Measurements from ENCODE around the gene SRP68. TPM values are rescaled to one million over a fixed set of nuclear protein-coding genes. Genes with fewer than 3 reads are reported as not detected.

The SRP68 gene
- 10 to 100 TPM; 21.2 to 70.9 (median 36.4) TPM for total RNA-seq

- ATAC-seq (replicated peaks in 6 of 8), result peak; percentile 96 to 99 (median 99)
- Histone ChIP-seq H3K27ac (peak within 1 kb of the TSS; percentile 66 to 85), H3K4me3 (peak within 1 kb of the TSS; percentile 67 to 90 (median 74)), H3K4me1 (replicated peaks in 1 of 2) (peaks cover 24% of the 10 kb centered on the region in 2 donors)
- WGBS, 10 experiments, result 0 to 4% (median 0%) methylated on average over 1 to 24 of the region's 57 CpGs; no CpG with 5 or more reads in 5 of the 10 experiments
- in situ Hi-C loops (cut with MboI; ENCODE audit: low pct_unique_long_range_greater_than_20kb in 2 of 9, low sequenced_read_pairs in 9 of 9, unreplicated experiment in 9 of 9), result no loop called here
Measured at GRCh38 chr17:76072148-76072858, at the start of gene SRP68. Gene SRP68 (minus strand): TSS chr17:76072517. CDS start chr17:76072491, 26 bp downstream.

- peak in 7 of 8 experiments; percentile 4 to 24 (median 12) for ATAC-seq (replicated peaks in 6 of 8)
- 85% methylated on average over 4 of the region's 42 CpGs; no CpG with 5 or more reads in 9 of the 10 experiments for WGBS, 10 experiments
- in situ Hi-C loops (cut with MboI; ENCODE audit: low pct_unique_long_range_greater_than_20kb in 2 of 9, low sequenced_read_pairs in 9 of 9, unreplicated experiment in 9 of 9), result loop anchor here in 7 of 9 experiments (25.0 kb wide), 1 partner anchor 165 kb away; no protein-coding TSS in a partner anchor
- H3K4me1 ChIP-seq (replicated peaks in 1 of 2), result peaks cover 0 to 12% of the 10 kb centered on the region in 2 donors
- no peak overlapping the region for H3K4me3 ChIP-seq
- no peak overlapping the region for H3K27ac ChIP-seq
Measured at GRCh38 chr17:76121932-76122430, 49.7 kb upstream of the SRP68 start.

DNA sequence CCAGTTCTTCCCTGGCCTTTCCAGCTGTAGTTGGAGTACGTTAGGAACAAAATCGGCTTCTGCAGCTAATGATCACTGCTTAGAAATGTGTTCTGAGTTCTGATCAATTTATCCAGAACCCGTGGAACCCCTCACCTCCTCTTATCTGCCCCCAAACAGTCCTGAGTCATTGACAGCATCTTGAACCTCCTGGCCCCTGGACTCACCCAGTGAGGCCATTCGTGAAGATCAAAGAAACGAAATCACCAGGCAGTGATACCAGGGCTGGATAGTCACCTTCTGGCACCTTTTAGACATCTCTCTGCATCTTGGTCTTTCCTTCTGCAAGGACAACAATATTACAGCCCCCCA, 48.3 kb upstream of the SRP68 start:
- H3K27ac ChIP-seq, result no peak overlapping the region
- in situ Hi-C loops (cut with MboI; ENCODE audit: low pct_unique_long_range_greater_than_20kb in 2 of 9, low sequenced_read_pairs in 9 of 9, unreplicated experiment in 9 of 9), result loop anchor here in 7 of 9 experiments (25.0 kb wide), 1 partner anchor 167 kb away; no protein-coding TSS in a partner anchor
- WGBS, 10 experiments, result 40 to 100% (median 83%) methylated on average over 1 to 5 of the region's 5 CpGs; no CpG with 5 or more reads in 4 of the 10 experiments
- no peak overlapping the region for H3K4me3 ChIP-seq
- ATAC-seq (replicated peaks in 6 of 8), result no peak
- peaks cover 0 to 12% of the 10 kb centered on the region in 2 donors for H3K4me1 ChIP-seq (replicated peaks in 1 of 2)

- no peak for ATAC-seq (replicated peaks in 6 of 8)
- H3K27ac ChIP-seq, result no peak overlapping the region
- H3K4me1 ChIP-seq (replicated peaks in 1 of 2), result peaks cover 0 to 12% of the 10 kb centered on the region in 2 donors
- H3K4me3 ChIP-seq, result no peak overlapping the region
- 40 to 100% (median 66%) methylated on average over 1 to 11 of the region's 19 CpGs; no CpG with 5 or more reads in 3 of the 10 experiments for WGBS, 10 experiments
- in situ Hi-C loops (cut with MboI; ENCODE audit: low pct_unique_long_range_greater_than_20kb in 2 of 9, low sequenced_read_pairs in 9 of 9, unreplicated experiment in 9 of 9), result loop anchor here in 7 of 9 experiments (25.0 kb wide), 1 partner anchor 168 kb away; no protein-coding TSS in a partner anchor
Measured at GRCh38 chr17:76119409-76120371, 47.4 kb upstream of the SRP68 start.

DNA sequence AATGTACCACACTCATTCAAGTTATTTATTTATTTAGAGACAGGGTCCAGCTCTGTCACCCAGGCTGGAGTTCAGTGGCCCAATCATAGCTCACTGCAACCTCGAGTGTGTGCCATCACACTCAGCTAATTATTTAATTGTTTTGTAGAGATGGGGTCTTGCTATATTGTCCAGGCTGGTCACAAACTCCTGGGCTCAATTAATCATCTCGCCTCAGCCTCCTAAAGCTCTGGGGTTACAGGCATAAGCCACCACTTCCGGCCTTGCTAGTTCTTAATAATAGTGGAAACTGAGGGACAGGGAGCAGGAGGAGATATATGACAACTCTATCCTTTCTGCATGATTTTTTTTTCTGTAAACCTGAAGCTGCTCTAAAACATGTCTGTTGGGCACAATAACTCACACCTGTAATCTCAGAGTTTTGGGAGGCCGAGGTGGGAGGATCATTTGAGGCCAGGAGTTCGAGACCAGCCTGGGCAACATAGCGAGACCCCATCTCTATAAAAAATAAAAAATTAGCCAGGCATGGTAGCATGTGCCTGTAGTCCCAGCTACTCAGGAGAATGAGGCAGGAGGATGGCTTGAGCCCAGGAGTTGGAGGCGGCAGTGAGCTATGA, 42.9 kb upstream of the SRP68 start:
- H3K4me1 ChIP-seq (replicated peaks in 1 of 2), result no peaks in the 10 kb centered on the region
- no peak for ATAC-seq (replicated peaks in 6 of 8)
- in situ Hi-C loops (cut with MboI; ENCODE audit: low pct_unique_long_range_greater_than_20kb in 2 of 9, low sequenced_read_pairs in 9 of 9, unreplicated experiment in 9 of 9), result loop anchor here in 7 of 9 experiments (25.0 kb wide), 1 partner anchor 172 kb away; no protein-coding TSS in a partner anchor
- 47 to 93% (median 81%) methylated on average over 2 to 6 of the region's 7 CpGs; no CpG with 5 or more reads in 2 of the 10 experiments for WGBS, 10 experiments
- H3K27ac ChIP-seq, result no peak overlapping the region
- H3K4me3 ChIP-seq, result no peak overlapping the region

- Histone ChIP-seq H3K4me1 (replicated peaks in 1 of 2) (no peaks in the 10 kb centered on the region), H3K27ac (no peak overlapping the region), H3K4me3 (no peak overlapping the region)
- no peak for ATAC-seq (replicated peaks in 6 of 8)
- 16 to 100% (median 75%) methylated on average over 1 to 2 of the region's 2 CpGs; no CpG with 5 or more reads in 2 of the 10 experiments for WGBS, 10 experiments
- in situ Hi-C loops (cut with MboI; ENCODE audit: low pct_unique_long_range_greater_than_20kb in 2 of 9, low sequenced_read_pairs in 9 of 9, unreplicated experiment in 9 of 9), result loop anchor here in 7 of 9 experiments (25.0 kb wide), 1 partner anchor 175 kb away; no protein-coding TSS in a partner anchor
Measured at GRCh38 chr17:76111956-76112355, 39.6 kb upstream of the SRP68 start.

- no peak for ATAC-seq (replicated peaks in 6 of 8)
- H3K4me1 ChIP-seq (replicated peaks in 1 of 2), result peaks cover 7 to 9% of the 10 kb centered on the region in 2 donors
- in situ Hi-C loops (cut with MboI; ENCODE audit: low pct_unique_long_range_greater_than_20kb in 2 of 9, low sequenced_read_pairs in 9 of 9, unreplicated experiment in 9 of 9), result loop anchor here in 7 of 9 experiments (25.0 kb wide), 1 partner anchor 180 kb away; no protein-coding TSS in a partner anchor
- no peak overlapping the region for H3K27ac ChIP-seq
- WGBS, 10 experiments, result 58 to 100% (median 86%) methylated on average over 2 to 6 of the region's 6 CpGs; no CpG with 5 or more reads in 2 of the 10 experiments
- H3K4me3 ChIP-seq, result no peak overlapping the region
Measured at GRCh38 chr17:76107509-76107908, 35.2 kb upstream of the SRP68 start.

DNA sequence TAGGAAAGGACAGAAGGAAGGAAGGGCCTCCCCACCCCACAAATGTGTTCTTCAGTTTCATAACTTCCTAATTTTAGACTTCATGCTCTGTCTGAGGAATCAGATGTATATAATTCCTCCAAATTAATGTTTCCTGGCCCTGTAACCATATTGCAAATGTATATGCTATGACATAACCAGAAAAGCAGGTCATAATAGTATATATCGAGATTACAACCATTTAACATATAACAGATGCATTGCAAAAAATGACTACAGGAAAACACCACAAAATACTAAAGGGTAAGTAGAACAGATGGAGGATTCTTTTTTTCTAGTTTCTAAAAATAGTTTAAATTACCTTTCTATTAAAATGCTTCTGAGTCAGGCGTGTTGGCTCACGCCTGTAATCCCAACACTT, 34.4 kb upstream of the SRP68 start:
- in situ Hi-C loops (cut with MboI; ENCODE audit: low pct_unique_long_range_greater_than_20kb in 2 of 9, low sequenced_read_pairs in 9 of 9, unreplicated experiment in 9 of 9), result loop anchor here in 7 of 9 experiments (25.0 kb wide), 1 partner anchor 181 kb away; no protein-coding TSS in a partner anchor
- Histone ChIP-seq H3K27ac (no peak overlapping the region), H3K4me1 (replicated peaks in 1 of 2) (peaks cover 10 to 12% of the 10 kb centered on the region in 2 donors), H3K4me3 (no peak overlapping the region)
- WGBS, 10 experiments, result 43 to 89% (median 70%) methylated on average over 1 to 3 of the region's 3 CpGs; no CpG with 5 or more reads in 4 of the 10 experiments
- ATAC-seq (replicated peaks in 6 of 8), result no peak

DNA sequence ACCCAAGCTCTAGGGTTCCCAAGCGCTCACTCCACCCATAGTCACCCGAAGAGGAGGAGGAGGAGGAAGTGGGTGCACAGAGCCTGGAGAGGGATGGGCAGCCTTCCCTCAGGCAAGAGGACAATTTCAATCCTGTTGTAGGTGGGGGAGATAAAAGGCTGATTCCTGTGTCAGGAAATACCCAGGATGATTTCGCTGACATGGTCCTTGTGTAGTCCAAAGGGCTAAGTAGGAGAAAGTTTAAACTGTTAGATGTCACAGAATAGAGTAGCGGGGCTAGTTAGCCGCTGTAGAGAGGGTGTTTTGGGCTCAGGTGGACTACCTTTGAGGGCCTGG, 32.5 kb upstream of the SRP68 start:
- no peak for ATAC-seq (replicated peaks in 6 of 8)
- Histone ChIP-seq H3K4me1 (replicated peaks in 1 of 2) (peaks cover 10 to 12% of the 10 kb centered on the region in 2 donors), H3K4me3 (no peak overlapping the region), H3K27ac (no peak overlapping the region)
- WGBS, 10 experiments, result 60 to 100% (median 85%) methylated on average over 1 to 3 of the region's 5 CpGs; no CpG with 5 or more reads in 5 of the 10 experiments
- in situ Hi-C loops (cut with MboI; ENCODE audit: low pct_unique_long_range_greater_than_20kb in 2 of 9, low sequenced_read_pairs in 9 of 9, unreplicated experiment in 9 of 9), result loop anchor here in 7 of 9 experiments (25.0 kb wide), 1 partner anchor 182 kb away; no protein-coding TSS in a partner anchor

DNA sequence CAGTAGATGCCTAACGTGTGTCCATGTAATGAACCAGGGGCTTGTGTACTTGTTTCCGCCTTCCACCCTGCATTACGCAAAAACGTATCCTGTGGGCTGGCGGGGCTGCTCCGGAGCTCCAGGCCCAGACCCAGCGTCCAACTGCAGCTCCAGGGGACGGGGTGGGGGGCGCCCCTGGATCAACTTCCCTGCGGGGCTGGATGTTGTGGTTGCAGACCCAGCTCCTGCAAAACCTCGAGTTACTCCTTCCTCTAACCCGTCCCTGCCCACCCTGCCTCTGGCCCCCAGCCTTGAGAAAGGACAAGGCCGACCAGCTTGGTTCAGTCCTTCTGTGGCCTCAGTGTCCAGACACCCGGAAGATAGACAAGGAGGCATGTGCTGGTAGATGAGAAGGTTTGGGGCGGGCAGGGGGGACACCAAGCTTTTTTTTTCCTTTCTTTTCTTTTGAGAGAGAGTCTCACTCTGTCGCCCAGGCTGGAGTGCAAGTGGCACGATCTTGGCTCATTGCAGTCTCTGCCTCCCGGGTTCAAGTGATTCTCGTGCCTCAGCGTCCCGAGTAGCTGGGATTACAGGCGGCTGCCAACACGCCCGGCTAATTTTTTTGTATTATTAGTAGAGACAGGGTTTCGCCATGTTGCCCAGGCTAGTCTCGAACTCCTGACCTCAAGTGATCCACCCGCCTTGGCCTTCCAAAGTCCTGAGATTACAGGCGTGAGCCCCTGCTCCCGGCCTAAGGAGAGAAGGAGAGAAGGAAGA, 32.0 kb upstream of the SRP68 start:
- Histone ChIP-seq H3K4me1 (replicated peaks in 1 of 2) (peaks cover 10 to 12% of the 10 kb centered on the region in 2 donors), H3K27ac (peak overlapping the region; percentile 94 to 95), H3K4me3 (peak overlapping the region; percentile 50 to 86 (median 71))
- in situ Hi-C loops (cut with MboI; ENCODE audit: low pct_unique_long_range_greater_than_20kb in 2 of 9, low sequenced_read_pairs in 9 of 9, unreplicated experiment in 9 of 9), result loop anchor here in 7 of 9 experiments (25.0 kb wide), 1 partner anchor 183 kb away; no protein-coding TSS in a partner anchor
- no peak for ATAC-seq (replicated peaks in 6 of 8)
- 0 to 84% (median 69%) methylated on average over 1 to 18 of the region's 29 CpGs; no CpG with 5 or more reads in 7 of the 10 experiments for WGBS, 10 experiments

Data from motor neuron (in vitro differentiated cells).